Osteoblast (primary cell): ENCODE results near the gene CMTM4. TPM values are rescaled to one million over a fixed set of nuclear protein-coding genes. Genes with fewer than 3 reads are reported as not detected.

Experiments used
- DNase-seq: peaks from one replicate; pipeline ENCODE4 v3.0.0; 2011; ENCODE audit warnings: low spot score, mixed read lengths; ENCODE audit not compliant: insufficient read length; ENCODE audit errors: missing footprints
- H2AFZ ChIP-seq: 2 replicates; pipeline ENCODE4 v1.6.0; 2011; ENCODE audit warnings: mild to moderate bottlenecking, low read length
- H3K27ac ChIP-seq: 2 replicates; pipeline ENCODE4 v1.5.1; 2011; ENCODE audit warnings: mild to moderate bottlenecking, low read depth, low read length, moderate library complexity
- H3K27me3 ChIP-seq: 2 replicates; pipeline ENCODE4 v1.6.0; 2012; ENCODE audit warnings: mild to moderate bottlenecking, control low read depth, inconsistent platforms, low read length, moderate library complexity; ENCODE audit not compliant: insufficient read depth
- H3K36me3 ChIP-seq: 2 replicates; pipeline ENCODE4 v1.5.1; 2011; ENCODE audit warnings: mild to moderate bottlenecking, low read length, control low read depth, moderate library complexity; ENCODE audit not compliant: insufficient read depth
- H3K4me1 ChIP-seq: 2 replicates; pipeline ENCODE4 v1.5.1; 2011; ENCODE audit warnings: mild to moderate bottlenecking, low read length, control low read depth, moderate library complexity; ENCODE audit not compliant: insufficient read depth
- H3K4me2 ChIP-seq: 2 replicates; pipeline ENCODE4 v1.6.0; 2011; ENCODE audit warnings: mild to moderate bottlenecking, low read length; ENCODE audit not compliant: insufficient read depth
- H3K4me3 ChIP-seq: fragments of 200-600 bp; sonication (generic); 3 replicates; pipeline ENCODE4 v1.5.1; 2012; ENCODE audit warnings: mild to moderate bottlenecking, low read length, inconsistent platforms; ENCODE audit not compliant: insufficient read depth
- H3K79me2 ChIP-seq: 2 replicates; pipeline ENCODE4 v1.6.0; 2012; ENCODE audit warnings: mild to moderate bottlenecking, low read length, control low read depth, inconsistent platforms; ENCODE audit not compliant: insufficient read depth
- H3K9me3 ChIP-seq: 2 replicates; pipeline ENCODE4 v1.5.1; 2011; ENCODE audit warnings: low read depth, low read length, control low read depth
- H4K20me1 ChIP-seq: 2 replicates; pipeline ENCODE4 v1.6.0; 2012; ENCODE audit warnings: mild to moderate bottlenecking, low read length, control low read depth; ENCODE audit not compliant: insufficient read depth
- CTCF ChIP-seq: IDR thresholded peaks from 2 replicates; pipeline ENCODE4 v1.5.1; 2011; ENCODE audit warnings: mild to moderate bottlenecking, low read depth, low read length, moderate library complexity; ENCODE audit errors: extremely low read depth
- total RNA-seq: library from RNA; depleted of rRNA; stranded (reverse); fragments of >200 nt; gene quantifications from 2 replicates; pipeline ENCODE4 v1.2.3, GENCODE V29; 2012

CMTM4 gene
- total RNA-seq, 1 donor = 42.7 TPM

- peak overlapping the region; percentile 36 for H2AFZ ChIP-seq
- H3K4me2 ChIP-seq = peak overlapping the region; percentile 43
- no peaks in the 10 kb centered on the region for H3K9me3 ChIP-seq
- H3K4me1 ChIP-seq = peaks cover 9% of the 10 kb centered on the region
- no peaks in the 10 kb centered on the region for H3K27me3 ChIP-seq
- H3K79me2 ChIP-seq = peaks cover 4% of the 10 kb centered on the region
- no peak overlapping the region for H3K4me3 ChIP-seq
- H4K20me1 ChIP-seq = no peaks in the 10 kb centered on the region
- no peak overlapping the region for H3K27ac ChIP-seq
- TF ChIP-seq CTCF = no peak
- no peak for DNase-seq
- no peaks in the 10 kb centered on the region for H3K36me3 ChIP-seq
These were observed 14.3 kb downstream of the CMTM4 start for GRCh38 chr16:66682271-66682670.

GRCh38 chr16:66681676-66682075 lies 14.9 kb downstream of the CMTM4 start:
- Histone ChIP-seq H3K9me3 (no peaks in the 10 kb centered on the region), H3K4me3 (no peak overlapping the region), H3K79me2 (peaks cover 4% of the 10 kb centered on the region), H3K27me3 (no peaks in the 10 kb centered on the region), H3K36me3 (no peaks in the 10 kb centered on the region), H4K20me1 (no peaks in the 10 kb centered on the region), H3K4me2 (no peak overlapping the region), H3K27ac (no peak overlapping the region), H3K4me1 (peaks cover 9% of the 10 kb centered on the region), H2AFZ (no peak overlapping the region)
- TF ChIP-seq CTCF = no peak
- DNase-seq = no peak

GRCh38 chr16:66678337-66678736 lies 18.2 kb downstream of the CMTM4 start:
- no peak for DNase-seq
- Histone ChIP-seq H3K9me3 (no peaks in the 10 kb centered on the region), H4K20me1 (peaks cover 4% of the 10 kb centered on the region), H3K4me3 (no peak overlapping the region), H3K27me3 (no peaks in the 10 kb centered on the region), H3K36me3 (no peaks in the 10 kb centered on the region), H3K27ac (peak overlapping the region; percentile 18), H2AFZ (no peak overlapping the region), H3K4me1 (peaks cover 9% of the 10 kb centered on the region), H3K79me2 (peaks cover 6% of the 10 kb centered on the region), H3K4me2 (no peak overlapping the region)
- TF ChIP-seq CTCF = no peak

GRCh38 chr16:66677836-66678235 lies 18.7 kb downstream of the CMTM4 start:
- H4K20me1 ChIP-seq = peaks cover 4% of the 10 kb centered on the region
- H3K27ac ChIP-seq = peak overlapping the region; percentile 18
- TF ChIP-seq CTCF = no peak
- DNase-seq = no peak
- no peaks in the 10 kb centered on the region for H3K9me3 ChIP-seq
- no peaks in the 10 kb centered on the region for H3K27me3 ChIP-seq
- H3K4me1 ChIP-seq = peaks cover 9% of the 10 kb centered on the region
- no peak overlapping the region for H3K4me2 ChIP-seq
- H3K4me3 ChIP-seq = no peak overlapping the region
- H3K36me3 ChIP-seq = no peaks in the 10 kb centered on the region
- H3K79me2 ChIP-seq = peaks cover 6% of the 10 kb centered on the region
- H2AFZ ChIP-seq = no peak overlapping the region
